Nephron (organoid): ENCODE data around the gene KIRREL1.

Source experiments
- H3K27ac Mint-ChIP-seq, 3 experiments: 2 replicates each; pipeline ENCODE4 v1.8.0; 2020; ENCODE audit warnings: mixed read lengths in 3 of 3, mild to moderate bottlenecking in 2 of 3, moderate library complexity in 1 of 3
- H3K27me3 Mint-ChIP-seq: 2 replicates; pipeline ENCODE4 v1.8.0; 2021; ENCODE audit warnings: low read depth, mild to moderate bottlenecking, moderate library complexity, mixed read lengths
- H3K36me3 Mint-ChIP-seq: 2 replicates; pipeline ENCODE4 v1.8.0; 2020; ENCODE audit warnings: low read depth, mixed read lengths
- H3K4me1 Mint-ChIP-seq: 2 replicates; pipeline ENCODE4 v1.8.0; 2020; ENCODE audit warnings: mixed read lengths
- H3K4me3 Mint-ChIP-seq, 3 experiments: 2 replicates each; pipeline ENCODE4 v1.8.0; 2020; ENCODE audit warnings: mild to moderate bottlenecking in 3 of 3, mixed read lengths in 3 of 3, moderate library complexity in 2 of 3
- H3K9me3 Mint-ChIP-seq: 2 replicates; pipeline ENCODE4 v1.8.0; 2020; ENCODE audit warnings: mixed read lengths
- TF ChIP-seq, protein P1 (sequence below), 3 experiments: fragments of 200-600 bp; sonication (generic); IDR thresholded peaks; one replicate each; pipeline ENCODE4 v1.5.0; 2021; ENCODE audit warnings: antibody characterized with exemption in 3 of 3; ENCODE audit not compliant: unreplicated experiment in 3 of 3

Gene KIRREL1

DNA sequence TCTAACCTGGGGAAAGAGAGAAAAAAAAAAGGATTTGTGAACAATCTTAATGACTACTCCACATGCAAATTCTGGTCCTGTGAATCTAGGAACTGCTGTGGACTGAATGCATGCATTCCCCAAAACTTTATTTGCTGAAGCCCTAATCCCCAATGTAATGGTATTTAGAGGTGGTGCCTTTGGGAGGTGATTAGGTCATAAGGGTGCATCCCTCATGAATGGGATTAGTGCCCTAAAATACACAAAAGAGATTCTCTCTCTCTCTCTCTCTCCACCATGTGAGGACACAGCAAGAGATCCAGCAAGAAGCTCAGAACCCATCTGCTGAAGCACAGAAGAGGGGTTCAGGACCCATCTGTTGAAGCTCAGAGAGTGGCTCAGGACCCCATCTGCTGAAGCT, 26.2 kb upstream of the KIRREL1 start:
- Mint-ChIP-seq H3K27me3 (peaks cover 5% of the 10 kb centered on the region), H3K36me3 (peaks cover 4% of the 10 kb centered on the region), H3K27ac (peak overlapping the region in 1 of 3 experiments; percentile 97), H3K4me1 (peaks cover 29% of the 10 kb centered on the region), H3K9me3 (peaks cover 3% of the 10 kb centered on the region), H3K4me3 (no peak overlapping the region)
- TF ChIP-seq, protein P1, sequence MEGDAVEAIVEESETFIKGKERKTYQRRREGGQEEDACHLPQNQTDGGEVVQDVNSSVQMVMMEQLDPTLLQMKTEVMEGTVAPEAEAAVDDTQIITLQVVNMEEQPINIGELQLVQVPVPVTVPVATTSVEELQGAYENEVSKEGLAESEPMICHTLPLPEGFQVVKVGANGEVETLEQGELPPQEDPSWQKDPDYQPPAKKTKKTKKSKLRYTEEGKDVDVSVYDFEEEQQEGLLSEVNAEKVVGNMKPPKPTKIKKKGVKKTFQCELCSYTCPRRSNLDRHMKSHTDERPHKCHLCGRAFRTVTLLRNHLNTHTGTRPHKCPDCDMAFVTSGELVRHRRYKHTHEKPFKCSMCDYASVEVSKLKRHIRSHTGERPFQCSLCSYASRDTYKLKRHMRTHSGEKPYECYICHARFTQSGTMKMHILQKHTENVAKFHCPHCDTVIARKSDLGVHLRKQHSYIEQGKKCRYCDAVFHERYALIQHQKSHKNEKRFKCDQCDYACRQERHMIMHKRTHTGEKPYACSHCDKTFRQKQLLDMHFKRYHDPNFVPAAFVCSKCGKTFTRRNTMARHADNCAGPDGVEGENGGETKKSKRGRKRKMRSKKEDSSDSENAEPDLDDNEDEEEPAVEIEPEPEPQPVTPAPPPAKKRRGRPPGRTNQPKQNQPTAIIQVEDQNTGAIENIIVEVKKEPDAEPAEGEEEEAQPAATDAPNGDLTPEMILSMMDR (IDR thresholded peaks at IDR 0.05; ENCODE audit: unreplicated experiment in 3 of 3): no peak

DNA sequence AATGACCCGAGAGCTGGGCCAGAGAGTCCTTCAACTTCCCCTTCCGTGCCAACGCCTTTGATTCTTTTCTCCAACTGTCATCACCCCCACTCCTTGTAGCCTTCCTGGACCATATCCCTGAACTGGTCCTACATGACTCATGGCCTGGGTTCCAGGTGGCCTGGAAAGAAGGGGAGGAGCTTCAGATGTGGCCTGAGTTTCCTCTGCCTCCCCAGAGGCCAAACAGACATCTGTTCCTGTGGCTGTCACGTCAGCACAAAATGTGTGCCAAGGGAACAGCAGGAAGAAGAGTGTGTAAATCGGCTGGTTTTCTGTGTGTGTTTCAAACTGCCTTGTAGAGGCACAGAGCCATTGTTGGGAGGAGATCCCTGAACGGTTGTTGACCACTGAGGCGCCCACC, 24.9 kb upstream of the KIRREL1 start:
- peaks cover 28% of the 10 kb centered on the region for H3K4me1 Mint-ChIP-seq
- peaks cover 6% of the 10 kb centered on the region for H3K9me3 Mint-ChIP-seq
- H3K36me3 Mint-ChIP-seq: peaks cover 4% of the 10 kb centered on the region
- no peak overlapping the region for H3K4me3 Mint-ChIP-seq
- TF ChIP-seq, protein P1 (IDR thresholded peaks at IDR 0.05; ENCODE audit: unreplicated experiment in 3 of 3): no peak
- H3K27ac Mint-ChIP-seq: peak overlapping the region; percentile 16 to 61 (median 17)
- H3K27me3 Mint-ChIP-seq: peaks cover under 1% of the 10 kb centered on the region

DNA sequence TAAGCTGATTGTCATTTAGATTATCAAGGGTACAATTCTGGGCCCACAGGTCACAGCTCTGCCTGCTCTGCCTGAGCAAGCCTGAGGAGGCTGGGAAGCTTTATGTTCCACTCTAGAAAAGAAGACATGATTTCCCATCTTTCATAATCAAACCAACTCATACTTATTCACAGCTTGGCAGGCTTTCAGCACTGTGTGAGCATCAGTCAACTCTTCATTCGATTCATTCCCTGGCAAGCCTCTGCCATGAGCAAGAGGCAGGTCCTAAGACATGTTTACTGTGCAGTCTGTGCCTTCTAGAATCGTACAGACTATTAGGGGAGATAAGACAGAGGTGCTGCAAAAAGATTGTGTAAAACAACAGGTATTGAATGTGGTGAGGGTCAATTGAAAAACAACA, 24.5 kb upstream of the KIRREL1 start:
- H3K9me3 Mint-ChIP-seq: peaks cover 6% of the 10 kb centered on the region
- H3K4me3 Mint-ChIP-seq: no peak overlapping the region
- H3K27ac Mint-ChIP-seq: peak overlapping the region; percentile 16 to 61 (median 17)
- TF ChIP-seq, protein P1 (IDR thresholded peaks at IDR 0.05; ENCODE audit: unreplicated experiment in 3 of 3): no peak
- peaks cover 5% of the 10 kb centered on the region for H3K27me3 Mint-ChIP-seq
- H3K4me1 Mint-ChIP-seq: peaks cover 24% of the 10 kb centered on the region
- peaks cover 4% of the 10 kb centered on the region for H3K36me3 Mint-ChIP-seq

DNA sequence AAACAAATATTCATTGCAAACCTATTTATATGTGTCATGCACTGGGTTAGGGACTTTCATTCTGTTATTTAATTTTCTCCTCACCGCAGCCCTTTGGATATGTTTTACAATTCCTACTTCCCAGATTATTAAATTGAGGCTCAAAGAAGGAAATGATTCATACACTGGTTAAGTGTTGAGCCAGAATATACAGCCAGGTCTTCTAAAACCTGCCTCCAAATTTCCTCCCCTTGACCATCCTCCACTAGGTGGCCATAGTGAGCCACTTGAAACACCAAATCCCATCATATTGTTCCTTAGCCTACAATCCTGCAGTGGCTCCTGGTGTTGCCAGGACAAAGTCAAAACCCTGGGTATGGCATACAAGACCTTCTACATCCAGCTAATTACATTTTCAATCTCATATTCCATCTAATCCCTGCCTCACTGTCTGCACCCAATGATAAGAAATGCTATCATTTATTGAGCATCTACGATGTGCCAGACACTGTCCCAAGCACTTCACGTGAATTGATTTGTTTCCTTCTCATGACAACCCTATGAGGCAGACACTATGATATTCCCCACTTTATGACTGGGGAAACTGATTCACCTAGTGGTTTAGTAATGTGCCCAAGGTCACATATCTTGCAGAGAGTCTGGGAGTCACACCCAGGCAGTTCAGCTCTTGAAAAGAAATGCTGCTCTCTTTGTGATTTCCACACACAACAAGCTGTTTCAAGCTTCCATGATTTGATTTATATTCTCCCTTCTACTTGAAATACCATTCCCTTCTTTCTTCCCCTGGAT, 23.6 kb upstream of the KIRREL1 start:
- peaks cover 4% of the 10 kb centered on the region for H3K36me3 Mint-ChIP-seq
- peaks cover 8% of the 10 kb centered on the region for H3K27me3 Mint-ChIP-seq
- H3K9me3 Mint-ChIP-seq: peaks cover 6% of the 10 kb centered on the region
- H3K4me3 Mint-ChIP-seq: no peak overlapping the region
- peaks cover 24% of the 10 kb centered on the region for H3K4me1 Mint-ChIP-seq
- peak overlapping the region; percentile 33 to 61 (median 42) for H3K27ac Mint-ChIP-seq
- TF ChIP-seq, protein P1 (IDR thresholded peaks at IDR 0.05; ENCODE audit: unreplicated experiment in 3 of 3): peak; percentile 68 to 78 (median 77)

DNA sequence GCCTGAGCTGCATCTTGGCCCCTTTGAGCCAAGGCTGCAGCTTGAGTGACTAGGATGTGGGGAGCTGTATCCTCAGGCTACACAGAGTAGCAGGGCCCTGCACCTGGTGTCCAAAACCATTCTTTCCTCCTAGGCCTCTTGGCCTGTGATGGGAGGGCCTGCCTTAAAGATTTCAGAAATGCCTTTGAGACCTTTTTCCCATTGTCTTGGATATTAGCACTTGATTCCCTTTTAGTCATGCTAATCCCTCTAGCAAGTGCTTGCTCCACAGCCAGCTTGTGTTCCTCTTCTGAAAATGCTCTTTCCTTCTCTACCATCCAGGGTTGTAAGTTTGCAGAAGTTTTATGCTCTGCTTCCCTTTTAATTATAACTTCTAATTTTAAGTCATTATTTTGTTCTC, 21.7 kb upstream of the KIRREL1 start:
- Mint-ChIP-seq H3K4me1 (peaks cover 10% of the 10 kb centered on the region), H3K9me3 (peaks cover 6% of the 10 kb centered on the region), H3K36me3 (peaks cover 4% of the 10 kb centered on the region), H3K27me3 (peaks cover 8% of the 10 kb centered on the region), H3K4me3 (no peak overlapping the region), H3K27ac (no peak overlapping the region)
- TF ChIP-seq, protein P1 (IDR thresholded peaks at IDR 0.05; ENCODE audit: unreplicated experiment in 3 of 3): no peak
